Cardiac muscle cell (in vitro differentiated cells and primary cell): ENCODE results near the gene MADD. TPM values are rescaled to one million over a fixed set of nuclear protein-coding genes. Genes with fewer than 3 reads are reported as not detected.
A peak's percentile ranks its signal among the peaks of the same experiment; 100 is the strongest.

Experiments used
- DNase-seq, 2 donors: peaks; one replicate each; pipeline versions ENCODE4 v3.0.0 to v3.0.0-alpha.2; 2010 to 2017; ENCODE audit warnings: low read depth in 1 of 2, low spot score in 1 of 2
- H3K27ac ChIP-seq: fragments of 200-600 bp; sonication (generic); 2 replicates; pipeline ENCODE4 v1.5.1; 2016
- H3K27me3 ChIP-seq: fragments of 200-600 bp; sonication (generic); 2 replicates; pipeline ENCODE4 v1.6.0; 2016; ENCODE audit warnings: control low read depth
- H3K36me3 ChIP-seq: fragments of 200-600 bp; sonication (generic); 2 replicates; pipeline ENCODE4 v1.5.1; 2016; ENCODE audit warnings: control low read depth
- H3K4me1 ChIP-seq: fragments of 200-600 bp; sonication (generic); 2 replicates; pipeline ENCODE4 v1.8.1; 2017; ENCODE audit warnings: low read depth, mild to moderate bottlenecking, mixed run types
- H3K4me3 ChIP-seq: fragments of 200-600 bp; sonication (generic); 2 replicates; pipeline ENCODE4 v1.5.1; 2016; ENCODE audit warnings: mild to moderate bottlenecking
- H3K9me3 ChIP-seq: fragments of 200-600 bp; sonication (generic); 2 replicates; pipeline ENCODE4 v1.5.1; 2017; ENCODE audit warnings: low read depth, mild to moderate bottlenecking, control low read depth
- CTCF ChIP-seq: IDR thresholded peaks from 2 replicates; pipeline ENCODE4 v1.5.1; 2012; ENCODE audit warnings: low read depth, mild to moderate bottlenecking, low read length
- polyA plus RNA-seq: library from polyadenylated mRNA; unstranded; fragments of >200 nt; fragmentation: Nextera tagmentation; extraction: Ambion mirVana; gene quantifications from 2 replicates; pipeline ENCODE4 v1.2.1, GENCODE V29; 2016
- total RNA-seq: library from RNA; depleted of rRNA; stranded (reverse); fragments of >200 nt; gene quantifications from 2 replicates; pipeline ENCODE4 v1.2.3, GENCODE V29; 2016

MADD gene
- total and polyA plus RNA-seq, 2 experiments from 2014 or later, result 58.8 to 103 TPM

- Histone ChIP-seq H3K36me3 (peaks cover 30% of the 10 kb centered on the region), H3K4me3 (peak overlapping the region; percentile 30), H3K4me1 (peaks cover 53% of the 10 kb centered on the region), H3K27ac (peak overlapping the region; percentile 96), H3K27me3 (no peaks in the 10 kb centered on the region), H3K9me3 (no peaks in the 10 kb centered on the region)
- no peak for DNase-seq
- no peak for TF ChIP-seq CTCF
Observed at GRCh38 chr11:47350315-47350714, 80.4 kb downstream of the MADD start.

GRCh38 chr11:47351156-47352126 is 81.5 kb downstream of the MADD start:
- TF ChIP-seq CTCF, result no peak
- no peaks in the 10 kb centered on the region for H3K9me3 ChIP-seq
- H3K4me1 ChIP-seq, result peaks cover 53% of the 10 kb centered on the region
- peak; percentile 20 to 89 for DNase-seq
- H3K27ac ChIP-seq, result peak overlapping the region; percentile 96
- H3K36me3 ChIP-seq, result peaks cover 20% of the 10 kb centered on the region
- H3K27me3 ChIP-seq, result no peaks in the 10 kb centered on the region
- peak overlapping the region; percentile 30 for H3K4me3 ChIP-seq

- no peak for TF ChIP-seq CTCF
- peak in 1 of 2 donors; percentile 87 for DNase-seq
- no peaks in the 10 kb centered on the region for H3K9me3 ChIP-seq
- no peaks in the 10 kb centered on the region for H3K27me3 ChIP-seq
- H3K4me3 ChIP-seq, result peak within 1 kb of the TSS; percentile 30
- peaks cover 10% of the 10 kb centered on the region for H3K36me3 ChIP-seq
- peaks cover 53% of the 10 kb centered on the region for H3K4me1 ChIP-seq
- H3K27ac ChIP-seq, result peak within 1 kb of the TSS; percentile 96
Observed at GRCh38 chr11:47352556-47352955, 82.6 kb downstream of the MADD start, which contains the start of gene MYBPC3. TSS of gene MYBPC3 (minus strand) at chr11:47352702. CDS start at chr11:47352647, 55 bp downstream.

- Histone ChIP-seq H3K4me3 (peak overlapping the region; percentile 24), H3K4me1 (peaks cover 53% of the 10 kb centered on the region), H3K27me3 (no peaks in the 10 kb centered on the region), H3K27ac (peak overlapping the region; percentile 96), H3K9me3 (no peaks in the 10 kb centered on the region), H3K36me3 (peaks cover 5% of the 10 kb centered on the region)
- TF ChIP-seq CTCF, result no peak
- DNase-seq, result no peak
Observed at GRCh38 chr11:47353978-47354774, 84.2 kb downstream of the MADD start.

- DNase-seq, result peak in 1 of 2 donors; percentile 22
- no peak for TF ChIP-seq CTCF
- H3K4me3 ChIP-seq, result peak overlapping the region; percentile 24
- peaks cover 47% of the 10 kb centered on the region for H3K4me1 ChIP-seq
- H3K27me3 ChIP-seq, result no peaks in the 10 kb centered on the region
- H3K9me3 ChIP-seq, result no peaks in the 10 kb centered on the region
- H3K27ac ChIP-seq, result peak overlapping the region; percentile 96
- H3K36me3 ChIP-seq, result peaks cover under 1% of the 10 kb centered on the region
Observed at GRCh38 chr11:47354913-47355282, 85.0 kb downstream of the MADD start.
